D341Med (cell line): ENCODE measurements around the gene SLC6A5.

Experiments
- DNase-seq: peaks from one replicate; pipeline ENCODE4 v3.0.0; 2012; ENCODE audit warnings: low spot score

The SLC6A5 gene

GRCh38 chr11:20621679-20622078 is 22.3 kb downstream of the SLC6A5 start:
- DNase-seq, result no peak

- no peak for DNase-seq
Measured at GRCh38 chr11:20623252-20623651, 23.8 kb downstream of the SLC6A5 start.

- DNase-seq, result no peak
Measured at GRCh38 chr11:20626279-20626678, 26.9 kb downstream of the SLC6A5 start.

GRCh38 chr11:20627026-20627425 is 27.6 kb downstream of the SLC6A5 start:
- no peak for DNase-seq

- no peak for DNase-seq
Measured at GRCh38 chr11:20627701-20628100, 28.3 kb downstream of the SLC6A5 start.

GRCh38 chr11:20631519-20632168 is 32.2 kb downstream of the SLC6A5 start:
- no peak for DNase-seq

GRCh38 chr11:20632169-20632532 is 32.7 kb downstream of the SLC6A5 start:
- no peak for DNase-seq

- DNase-seq, result no peak
Measured at GRCh38 chr11:20634044-20634443, 34.6 kb downstream of the SLC6A5 start.

- DNase-seq, result no peak
Measured at GRCh38 chr11:20634781-20635180, 35.4 kb downstream of the SLC6A5 start.

- DNase-seq, result no peak
Measured at GRCh38 chr11:20638074-20638473, 38.7 kb downstream of the SLC6A5 start.

GRCh38 chr11:20639688-20640087 is 40.3 kb downstream of the SLC6A5 start:
- no peak for DNase-seq

GRCh38 chr11:20640401-20640800 is 41.0 kb downstream of the SLC6A5 start:
- DNase-seq, result no peak

GRCh38 chr11:20644360-20644759 is 45.0 kb downstream of the SLC6A5 start:
- DNase-seq, result no peak

GRCh38 chr11:20647976-20648565 is 48.7 kb downstream of the SLC6A5 start:
- peak; percentile 66 for DNase-seq

GRCh38 chr11:20652150-20652806 is 52.9 kb downstream of the SLC6A5 start:
- DNase-seq, result no peak

GRCh38 chr11:20654038-20654437 is 54.6 kb downstream of the SLC6A5 start:
- no peak for DNase-seq

GRCh38 chr11:20656901-20657300 is 57.5 kb downstream of the SLC6A5 start:
- DNase-seq, result no peak

GRCh38 chr11:20658135-20658534 is 58.7 kb downstream of the SLC6A5 start:
- no peak for DNase-seq

GRCh38 chr11:20661445-20661844 is 62.0 kb downstream of the SLC6A5 start:
- DNase-seq, result no peak

- no peak for DNase-seq
Measured at GRCh38 chr11:20661850-20662249, 62.4 kb downstream of the SLC6A5 start.

- DNase-seq, result no peak
Measured at GRCh38 chr11:20668131-20668809, 68.9 kb downstream of the SLC6A5 start.

- peak; percentile 66 for DNase-seq
Measured at GRCh38 chr11:20668844-20669819, 69.7 kb downstream of the SLC6A5 start, which contains the start of gene NELL1. NELL1 (plus strand) TSS chr11:20669586.
